Skin epidermis (tissue), 12 donors: Measurements from ENCODE around the gene PHAF1.

ENCODE experiments used
- H3K27ac ChIP-seq, 21 experiments: fragments of 200-600 bp; sonication (generic) in 11 of 21; one replicate each; pipeline ENCODE4 v1.5.0; 2020; ENCODE audit warnings: mild to moderate bottlenecking in 3 of 21, inconsistent platforms in 2 of 21, moderate library complexity in 2 of 21
- H3K4me3 ChIP-seq, 7 experiments: fragments of 200-600 bp; sonication (generic) in 2 of 7; one replicate each; pipeline ENCODE4 v1.5.0; 2020; ENCODE audit warnings: inconsistent platforms in 2 of 7, mild to moderate bottlenecking in 2 of 7, moderate library complexity in 1 of 7

The PHAF1 gene

GRCh38 chr16:67188798-67189197 lies 79.1 kb downstream of the PHAF1 start:
- Histone ChIP-seq H3K4me3 (no peak overlapping the region), H3K27ac (no peak overlapping the region)

DNA sequence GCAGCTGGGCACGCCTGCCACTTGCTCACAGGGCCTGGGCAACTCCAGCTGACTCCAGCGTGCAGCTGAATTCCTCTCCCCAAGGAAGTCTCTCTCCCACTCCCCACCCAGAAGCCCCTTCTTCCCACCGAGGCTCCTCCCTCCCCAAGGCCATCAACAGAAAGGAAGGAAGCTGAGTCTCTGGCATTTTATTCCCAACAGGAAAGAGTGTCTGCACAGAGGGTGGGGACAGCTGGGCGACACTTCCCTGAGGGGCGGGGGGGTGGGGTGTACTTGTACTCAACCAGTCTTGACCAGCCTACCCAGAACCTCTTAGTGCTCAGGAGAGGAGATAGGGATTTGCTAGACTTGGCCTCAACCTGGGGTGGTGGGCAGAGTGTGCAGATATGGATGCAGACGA lies 80.3 kb downstream of the PHAF1 start, which contains the start of gene EXOC3L1:
TSS of gene EXOC3L1 (minus strand) at position 96 of the 400 bp plus-strand sequence. CDS start 460 bp downstream, outside the sequence.
- Histone ChIP-seq H3K4me3 (no peak within 1 kb of the TSS), H3K27ac (peak within 1 kb of the TSS in 1 of 21 experiments; percentile 58)

GRCh38 chr16:67190448-67191399 lies 81.0 kb downstream of the PHAF1 start:
- Histone ChIP-seq H3K4me3 (no peak overlapping the region), H3K27ac (no peak overlapping the region)

- peak overlapping the region in 5 of 21 experiments; percentile 88 to 97 (median 95) for H3K27ac ChIP-seq
- peak overlapping the region in 6 of 7 experiments; percentile 61 to 100 (median 95) for H3K4me3 ChIP-seq
These were observed 81.8 kb downstream of the PHAF1 start for GRCh38 chr16:67191411-67191994.

DNA sequence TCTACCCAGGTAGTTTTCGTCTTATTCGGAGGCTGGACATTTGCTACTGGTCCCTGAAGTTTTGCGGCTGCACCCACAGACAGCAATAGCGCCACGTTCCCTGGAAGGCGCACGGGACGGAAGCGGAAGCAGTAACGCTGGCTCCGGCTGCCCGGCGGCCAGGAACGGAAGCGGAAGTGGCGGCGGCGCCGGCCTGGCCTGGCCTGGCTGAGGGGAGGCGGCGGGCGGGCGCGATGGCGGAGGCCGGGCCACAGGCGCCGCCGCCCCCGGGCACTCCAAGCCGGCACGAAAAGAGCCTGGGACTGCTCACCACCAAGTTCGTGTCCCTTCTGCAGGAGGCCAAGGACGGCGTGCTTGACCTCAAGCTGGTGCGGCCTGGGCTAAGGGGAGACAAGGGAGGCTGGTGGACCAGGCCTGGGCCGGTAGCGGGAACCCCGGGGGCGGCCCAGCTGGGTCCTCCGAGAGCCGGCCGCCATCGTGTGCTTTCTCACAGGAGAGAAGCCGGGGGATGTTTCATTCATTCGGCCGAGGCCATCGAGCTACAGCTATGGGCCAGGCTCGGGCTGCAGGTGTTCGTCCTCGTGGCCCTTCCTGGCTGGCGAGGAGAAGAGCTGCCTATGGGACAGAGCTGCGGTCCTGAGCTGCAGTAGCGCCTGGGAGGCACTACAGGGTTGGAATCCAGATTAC lies 82.4 kb downstream of the PHAF1 start, which contains the start of gene E2F4:
TSS of gene E2F4 (plus strand) at position 161 of the 687 bp plus-strand sequence. CDS start at position 234, 73 bp downstream.
- peak within 1 kb of the TSS; percentile 61 to 100 (median 95) for H3K4me3 ChIP-seq
- H3K27ac ChIP-seq = peak within 1 kb of the TSS; percentile 69 to 97 (median 90)

GRCh38 chr16:67192781-67193361 lies 83.1 kb downstream of the PHAF1 start:
- Histone ChIP-seq H3K27ac (peak overlapping the region in 20 of 21 experiments; percentile 78 to 97 (median 90)), H3K4me3 (peak overlapping the region; percentile 61 to 100 (median 95))

DNA sequence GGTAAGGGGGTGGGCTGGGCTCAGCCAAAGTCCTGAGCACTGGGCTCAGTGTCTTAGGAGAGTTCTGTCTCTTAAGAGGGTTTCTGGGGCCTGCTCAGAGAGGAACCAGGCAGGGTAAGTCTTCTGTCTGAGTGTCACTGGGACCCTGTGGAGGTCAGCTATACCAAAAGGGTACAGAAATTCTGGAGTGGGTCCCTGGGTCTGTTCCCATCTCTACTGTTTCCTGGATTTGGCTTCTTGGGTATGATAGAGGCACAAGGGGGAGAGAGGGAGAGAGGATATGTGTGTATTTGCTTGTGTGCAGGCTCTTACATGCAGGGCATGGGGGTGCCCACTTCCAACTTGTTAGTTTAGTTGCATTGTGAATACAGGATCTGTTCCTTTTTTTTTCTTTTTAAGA lies 83.8 kb downstream of the PHAF1 start:
- peak overlapping the region in 13 of 21 experiments; percentile 24 to 97 (median 94) for H3K27ac ChIP-seq
- H3K4me3 ChIP-seq = peak overlapping the region in 3 of 7 experiments; percentile 93 to 100 (median 95)

GRCh38 chr16:67194260-67194659 lies 84.5 kb downstream of the PHAF1 start:
- peak overlapping the region in 2 of 21 experiments; percentile 97 for H3K27ac ChIP-seq
- H3K4me3 ChIP-seq = no peak overlapping the region

DNA sequence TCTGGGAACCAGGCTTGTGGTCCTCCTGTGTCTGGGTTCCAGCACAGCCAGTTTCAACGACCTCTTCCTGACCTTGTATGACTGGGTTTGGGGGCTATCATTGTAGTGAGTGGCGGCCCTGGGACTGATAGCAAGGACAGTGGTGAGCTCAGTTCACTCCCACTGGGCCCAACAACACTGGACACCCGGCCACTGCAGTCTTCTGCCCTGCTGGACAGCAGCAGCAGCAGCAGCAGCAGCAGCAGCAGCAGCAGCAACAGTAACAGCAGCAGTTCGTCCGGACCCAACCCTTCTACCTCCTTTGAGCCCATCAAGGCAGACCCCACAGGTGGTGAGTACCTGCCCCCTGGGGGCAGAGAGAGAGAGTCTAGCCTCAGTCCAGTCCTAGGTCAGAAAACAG lies 85.9 kb downstream of the PHAF1 start:
- H3K4me3 ChIP-seq = no peak overlapping the region
- no peak overlapping the region for H3K27ac ChIP-seq

DNA sequence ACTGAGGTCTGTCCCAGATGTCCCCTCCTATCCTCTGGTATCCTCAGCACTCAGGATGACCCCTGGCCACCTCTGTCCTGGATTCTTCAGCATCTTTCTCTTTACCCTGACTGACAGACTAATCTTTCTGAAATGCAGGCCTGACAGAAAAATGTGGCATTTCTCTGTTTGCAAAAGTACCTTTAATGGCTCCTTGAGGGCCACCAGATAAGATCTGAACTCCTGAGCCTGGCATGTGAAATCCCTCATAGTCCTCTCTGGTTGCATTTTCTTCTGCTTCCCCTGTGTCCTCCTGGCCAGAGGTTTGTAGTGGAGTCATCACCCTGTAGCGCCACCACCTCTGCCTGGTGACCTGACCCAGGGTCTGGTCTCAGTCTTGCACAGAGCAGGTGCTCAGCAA lies 87.1 kb downstream of the PHAF1 start:
- no peak overlapping the region for H3K27ac ChIP-seq
- H3K4me3 ChIP-seq = no peak overlapping the region

DNA sequence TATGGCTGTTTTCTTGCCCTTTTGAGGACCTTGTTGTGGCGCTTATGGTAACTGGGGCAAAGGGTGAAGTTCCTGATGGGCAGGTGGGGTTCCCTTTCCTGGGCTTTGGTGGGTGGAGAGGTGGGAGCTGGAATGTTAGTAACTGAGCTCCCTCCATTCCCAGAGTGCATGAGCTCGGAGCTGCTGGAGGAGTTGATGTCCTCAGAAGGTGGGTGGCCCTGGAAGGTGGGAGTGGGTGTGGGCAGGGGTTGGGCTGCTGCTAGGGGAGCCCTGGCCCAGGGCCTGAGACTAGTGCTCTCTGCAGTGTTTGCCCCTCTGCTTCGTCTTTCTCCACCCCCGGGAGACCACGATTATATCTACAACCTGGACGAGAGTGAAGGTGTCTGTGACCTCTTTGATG lies 88.0 kb downstream of the PHAF1 start:
- Histone ChIP-seq H3K27ac (peak overlapping the region in 9 of 21 experiments; percentile 2 to 82 (median 72)), H3K4me3 (no peak overlapping the region)
